Loucy (cell line): Measurements from ENCODE around the gene TACO1.
A peak's percentile ranks its signal among the peaks of the same experiment; 100 is the strongest.

ENCODE experiments used
- H2AFZ ChIP-seq: fragments of 200-600 bp; sonication (generic); 2 replicates; pipeline ENCODE4 v1.6.0; 2016; ENCODE audit warnings: antibody characterized with exemption, mild to moderate bottlenecking, low read length, moderate library complexity
- H3F3A ChIP-seq: fragments of 200-600 bp; 2 replicates; pipeline ENCODE4 v1.6.0; 2016; ENCODE audit warnings: antibody characterized with exemption, low read depth, mild to moderate bottlenecking
- H3K27me3 ChIP-seq: fragments of 200-600 bp; sonication (generic); 2 replicates; pipeline ENCODE4 v1.6.1; 2014; ENCODE audit warnings: low read length, mild to moderate bottlenecking; ENCODE audit not compliant: insufficient read depth, poor library complexity, severe bottlenecking
- H3K36me3 ChIP-seq: fragments of 200-600 bp; sonication (generic); 2 replicates; pipeline ENCODE4 v1.6.1; 2016; ENCODE audit warnings: low read length; ENCODE audit not compliant: insufficient read depth
- H3K4me1 ChIP-seq: fragments of 200-600 bp; sonication (generic); 2 replicates; pipeline ENCODE4 v1.5.1; 2014; ENCODE audit warnings: low read length, mild to moderate bottlenecking; ENCODE audit not compliant: insufficient read depth, poor library complexity, severe bottlenecking
- H3K4me2 ChIP-seq: fragments of 200-600 bp; sonication (generic); 2 replicates; pipeline ENCODE4 v1.6.0; 2014; ENCODE audit warnings: antibody characterized with exemption, low read length, low read depth, mild to moderate bottlenecking; ENCODE audit not compliant: poor library complexity, severe bottlenecking
- H3K4me3 ChIP-seq: fragments of 200-600 bp; sonication (generic); 2 replicates; pipeline ENCODE4 v1.5.1; 2014; ENCODE audit warnings: low read length, mild to moderate bottlenecking, mixed read lengths; ENCODE audit not compliant: poor library complexity, severe bottlenecking
- H3K79me2 ChIP-seq: fragments of 200-600 bp; sonication (generic); 2 replicates; pipeline ENCODE4 v1.6.1; 2014; ENCODE audit warnings: low read length; ENCODE audit not compliant: insufficient read depth
- H3K9ac ChIP-seq: fragments of 200-600 bp; sonication (generic); 2 replicates; pipeline ENCODE4 v1.6.0; 2014; ENCODE audit warnings: mild to moderate bottlenecking, low read depth, low read length, moderate library complexity; ENCODE audit not compliant: poor library complexity, severe bottlenecking
- H3K9me2 ChIP-seq: fragments of 200-600 bp; sonication (generic); replicated peaks from 2 replicates; pipeline ENCODE4 v1.6.1; 2016; ENCODE audit warnings: low read depth, low read length, mixed read lengths
- H3K9me3 ChIP-seq: fragments of 200-600 bp; sonication (generic); 2 replicates; pipeline ENCODE4 v1.6.1; 2014; ENCODE audit warnings: mild to moderate bottlenecking, antibody characterized with exemption, low read length, low read depth; ENCODE audit not compliant: insufficient read depth
- H4K20me1 ChIP-seq: fragments of 200-600 bp; sonication (generic); 2 replicates; pipeline ENCODE4 v1.6.0; 2014; ENCODE audit warnings: antibody characterized with exemption, low read length, mild to moderate bottlenecking; ENCODE audit not compliant: insufficient read depth, poor library complexity, severe bottlenecking
- EZH2phosphoT487 ChIP-seq: fragments of 200-600 bp; IDR thresholded peaks from 2 replicates; pipeline ENCODE4 v1.6.1; 2018; ENCODE audit warnings: antibody characterized with exemption, mild to moderate bottlenecking, moderate library complexity, borderline replicate concordance
- TF ChIP-seq, protein P1 (sequence below): fragments of 200-600 bp; sonication (generic); conservative IDR thresholded peaks from 2 replicates; pipeline ENCODE4 v1.5.1; 2014; ENCODE audit warnings: mild to moderate bottlenecking, antibody characterized with exemption, low read length

TACO1 gene

DNA sequence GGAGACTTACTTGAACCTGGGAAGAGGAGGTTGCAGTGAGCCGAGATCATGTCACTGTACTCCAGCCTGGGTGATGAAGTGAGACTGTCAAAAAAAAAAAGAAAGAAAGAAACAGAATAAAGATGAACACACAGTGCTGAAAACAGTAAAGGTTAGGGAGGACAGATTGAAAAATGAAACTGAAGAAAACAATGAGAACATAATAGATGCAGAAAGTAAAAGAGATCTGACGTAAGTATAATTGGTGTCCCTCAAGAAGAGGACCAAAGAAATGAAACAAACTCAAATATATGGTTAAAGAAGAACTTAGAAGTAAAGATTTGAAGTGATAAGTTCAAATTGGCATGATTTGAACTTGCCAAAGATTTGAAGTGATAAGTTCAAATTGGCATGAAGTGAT, 43.3 kb upstream of the TACO1 start:
- H3K4me3 ChIP-seq, result no peak overlapping the region
- H3K4me2 ChIP-seq, result peak overlapping the region; percentile 45
- peaks cover 88% of the 10 kb centered on the region for H4K20me1 ChIP-seq
- peaks cover 97% of the 10 kb centered on the region for H3K79me2 ChIP-seq
- no peak overlapping the region for H2AFZ ChIP-seq
- no peaks in the 10 kb centered on the region for H3K36me3 ChIP-seq
- H3F3A ChIP-seq, result no peaks in the 10 kb centered on the region
- H3K9ac ChIP-seq, result no peak overlapping the region
- H3K27me3 ChIP-seq, result no peaks in the 10 kb centered on the region
- no peaks in the 10 kb centered on the region for H3K9me3 ChIP-seq
- no peaks in the 10 kb centered on the region for H3K9me2 ChIP-seq
- peaks cover 47% of the 10 kb centered on the region for H3K4me1 ChIP-seq
- TF ChIP-seq, protein P1, sequence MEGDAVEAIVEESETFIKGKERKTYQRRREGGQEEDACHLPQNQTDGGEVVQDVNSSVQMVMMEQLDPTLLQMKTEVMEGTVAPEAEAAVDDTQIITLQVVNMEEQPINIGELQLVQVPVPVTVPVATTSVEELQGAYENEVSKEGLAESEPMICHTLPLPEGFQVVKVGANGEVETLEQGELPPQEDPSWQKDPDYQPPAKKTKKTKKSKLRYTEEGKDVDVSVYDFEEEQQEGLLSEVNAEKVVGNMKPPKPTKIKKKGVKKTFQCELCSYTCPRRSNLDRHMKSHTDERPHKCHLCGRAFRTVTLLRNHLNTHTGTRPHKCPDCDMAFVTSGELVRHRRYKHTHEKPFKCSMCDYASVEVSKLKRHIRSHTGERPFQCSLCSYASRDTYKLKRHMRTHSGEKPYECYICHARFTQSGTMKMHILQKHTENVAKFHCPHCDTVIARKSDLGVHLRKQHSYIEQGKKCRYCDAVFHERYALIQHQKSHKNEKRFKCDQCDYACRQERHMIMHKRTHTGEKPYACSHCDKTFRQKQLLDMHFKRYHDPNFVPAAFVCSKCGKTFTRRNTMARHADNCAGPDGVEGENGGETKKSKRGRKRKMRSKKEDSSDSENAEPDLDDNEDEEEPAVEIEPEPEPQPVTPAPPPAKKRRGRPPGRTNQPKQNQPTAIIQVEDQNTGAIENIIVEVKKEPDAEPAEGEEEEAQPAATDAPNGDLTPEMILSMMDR, result no peak
- TF ChIP-seq EZH2phosphoT487, result no peak

DNA sequence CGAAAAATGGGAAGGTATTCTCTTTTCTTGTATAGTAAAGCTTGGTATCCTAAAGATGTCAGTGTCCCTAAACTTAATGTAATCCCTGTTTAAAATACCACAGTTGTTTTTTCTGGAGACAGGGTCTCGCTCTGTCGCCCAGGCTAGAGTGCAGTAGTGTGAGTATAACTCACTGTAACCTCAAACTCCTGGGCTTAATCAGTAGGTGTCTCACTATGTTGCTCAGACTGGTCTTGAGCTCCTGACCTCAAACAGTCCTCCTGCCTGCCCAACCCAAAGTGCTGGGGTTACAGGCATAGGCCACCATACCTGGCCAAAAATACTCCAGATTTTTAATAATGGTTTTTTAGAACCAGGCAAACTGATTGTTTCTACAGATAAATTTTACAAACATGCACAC, 42.3 kb upstream of the TACO1 start:
- peak overlapping the region; percentile 45 for H3K4me2 ChIP-seq
- no peaks in the 10 kb centered on the region for H3K36me3 ChIP-seq
- no peak overlapping the region for H2AFZ ChIP-seq
- peaks cover 37% of the 10 kb centered on the region for H3K4me1 ChIP-seq
- H3K27me3 ChIP-seq, result no peaks in the 10 kb centered on the region
- H4K20me1 ChIP-seq, result peaks cover 87% of the 10 kb centered on the region
- no peaks in the 10 kb centered on the region for H3K9me2 ChIP-seq
- no peaks in the 10 kb centered on the region for H3F3A ChIP-seq
- H3K4me3 ChIP-seq, result no peak overlapping the region
- no peaks in the 10 kb centered on the region for H3K9me3 ChIP-seq
- no peak overlapping the region for H3K9ac ChIP-seq
- peaks cover 97% of the 10 kb centered on the region for H3K79me2 ChIP-seq
- TF ChIP-seq EZH2phosphoT487, result no peak
- TF ChIP-seq, protein P1, result no peak

DNA sequence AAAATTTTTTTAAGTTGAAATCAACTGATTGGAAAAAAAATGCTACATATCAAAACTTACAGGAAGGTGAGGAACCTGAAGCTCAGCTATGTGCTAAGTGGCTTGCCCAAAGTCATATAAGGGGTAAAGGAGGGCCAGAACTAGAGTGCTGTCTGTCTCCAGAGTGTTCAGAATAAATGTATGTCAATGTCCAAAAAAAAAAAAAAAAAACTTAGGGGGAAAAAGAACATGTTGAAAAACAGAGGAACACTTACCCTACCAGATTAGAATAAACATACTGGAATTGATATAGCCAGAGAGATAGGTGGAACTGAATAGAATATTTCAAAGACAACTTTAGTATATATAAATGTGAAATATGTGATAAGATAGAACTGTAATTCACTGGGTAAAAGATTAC, 38.9 kb upstream of the TACO1 start:
- Histone ChIP-seq H2AFZ (no peak overlapping the region), H3K9me2 (no peaks in the 10 kb centered on the region), H3K4me3 (no peak overlapping the region), H3K4me1 (peaks cover 12% of the 10 kb centered on the region), H3K9me3 (no peaks in the 10 kb centered on the region), H3K79me2 (peaks cover 92% of the 10 kb centered on the region), H3K9ac (no peak overlapping the region), H3K4me2 (no peak overlapping the region), H3F3A (no peaks in the 10 kb centered on the region), H4K20me1 (peaks cover 71% of the 10 kb centered on the region), H3K27me3 (no peaks in the 10 kb centered on the region), H3K36me3 (no peaks in the 10 kb centered on the region)
- TF ChIP-seq EZH2phosphoT487, result no peak
- TF ChIP-seq, protein P1, result no peak
